HepG2 (cell line): ENCODE results near the gene HOTAIR.

ENCODE experiments used
- CTCF ChIP-seq: sonication (generic); formaldehyde crosslinking; IDR thresholded peaks from 2 replicates; pipeline ENCODE4 v1.5.0; 2020; ENCODE audit warnings: mild to moderate bottlenecking, missing genetic modification reagents, moderate library complexity
- EHMT2 ChIP-seq: fragments of 200-600 bp; sonication (generic); IDR thresholded peaks from 2 replicates; pipeline ENCODE4 v1.7.0; 2017; ENCODE audit warnings: antibody characterized with exemption, low read depth, low read length, borderline replicate concordance
- MAFK ChIP-seq, 2 experiments: IDR thresholded peaks in 1 of 2; conservative IDR thresholded peaks in 1 of 2; 2 replicates each; pipeline ENCODE4 v1.6.1; 2011; ENCODE audit warnings: improper control_type of control experiment in 2 of 2, low read length in 2 of 2
- MED13 ChIP-seq: sonication (generic); formaldehyde crosslinking; IDR thresholded peaks from 2 replicates; pipeline ENCODE4 v1.5.0; 2020; ENCODE audit warnings: missing genetic modification reagents
- NPAS2 ChIP-seq: sonication (generic); formaldehyde crosslinking; IDR thresholded peaks from 2 replicates; pipeline ENCODE4 v1.8.0; 2022; ENCODE audit warnings: mild to moderate bottlenecking, missing genetic modification reagents, borderline replicate concordance
- POLR2A ChIP-seq, 2 experiments: IDR thresholded peaks; 2 replicates each; pipeline ENCODE4 v1.6.1; 2011; ENCODE audit warnings: low read depth in 2 of 2, low read length in 2 of 2, mild to moderate bottlenecking in 1 of 2, moderate library complexity in 1 of 2; ENCODE audit not compliant: insufficient read depth in 1 of 2
- RAD51 ChIP-seq: fragments of 450-650 bp; IDR thresholded peaks from 2 replicates; pipeline ENCODE4 v1.6.1; 2016; ENCODE audit warnings: borderline replicate concordance
- RBM22 ChIP-seq: fragments of 200-400 bp; formaldehyde crosslinking; optimal IDR thresholded peaks from 2 replicates; pipeline ENCODE3; 2017; ENCODE audit warnings: mild to moderate bottlenecking, low read length, moderate library complexity
- TFAP4 ChIP-seq: sonication (generic); IDR thresholded peaks from 2 replicates; pipeline ENCODE4 v1.6.1; 2016; ENCODE audit warnings: low read depth, borderline replicate concordance
- ZFP1 ChIP-seq: IDR thresholded peaks from 2 replicates; pipeline ENCODE4 v1.6.1; 2016
- ZNF460 ChIP-seq: sonication (generic); formaldehyde crosslinking; IDR thresholded peaks from 2 replicates; pipeline ENCODE4 v1.5.1; 2020; ENCODE audit warnings: missing genetic modification reagents, mild to moderate bottlenecking, borderline replicate concordance
- ZNF496 ChIP-seq: sonication (generic); formaldehyde crosslinking; IDR thresholded peaks from 2 replicates; pipeline ENCODE4 v1.8.1; 2023; ENCODE audit warnings: mild to moderate bottlenecking, moderate library complexity, missing genetic modification reagents; ENCODE audit not compliant: insufficient replicate concordance
- ZNF556 ChIP-seq: sonication (generic); formaldehyde crosslinking; IDR thresholded peaks from 2 replicates; pipeline ENCODE4 v1.4.0; 2020; ENCODE audit warnings: mild to moderate bottlenecking, missing genetic modification reagents, borderline replicate concordance

GRCh38 chr12:53928054-53928835, 46.5 kb downstream of the HOTAIR start:
- TF ChIP-seq RAD51 (no peak), ZNF556 (CRISPR knock-in tag) (no peak), POLR2A (IDR thresholded peaks at IDR 0.05; ENCODE audit: insufficient read depth in 1 of 2, low read depth in 2 of 2, low read length in 2 of 2) (no peak), CTCF (CRISPR knock-in tag) (no peak), MAFK (conservative IDR thresholded peaks at IDR 0.05 in 1 of 2, IDR thresholded peaks at IDR 0.05 in 1 of 2; ENCODE audit: low read length in 2 of 2) (no peak), MED13 (CRISPR knock-in tag) (no peak), ZFP1 (CRISPR knock-in tag) (no peak), NPAS2 (CRISPR knock-in tag) (no peak), EHMT2 (no peak), TFAP4 (no peak), ZNF496 (CRISPR knock-in tag) (no peak), ZNF460 (CRISPR knock-in tag) (no peak), RBM22 (no peak)
